H1 (cell line): ENCODE results near the gene REM2. TPM values are rescaled to one million over a fixed set of nuclear protein-coding genes. Genes with fewer than 3 reads are reported as not detected.
A peak's percentile ranks its signal among the peaks of the same experiment; 100 is the strongest.

Experiments used
- CTCF ChIA-PET: fragments of 300-600 bp; sonication (Branson Sonifier 250); formaldehyde crosslinking; loops from one replicate; lab custom pipeline; 2021; ENCODE audit not compliant: partially characterized antibody; lab: Charles Lee
- POLR2A ChIA-PET: fragments of 300-600 bp; sonication (Branson Sonifier 250); formaldehyde crosslinking; loops from one replicate; lab custom pipeline; 2021; ENCODE audit warnings: inconsistent platforms; ENCODE audit not compliant: partially characterized antibody; lab: Charles Lee
- DNase-seq, 2 experiments: peaks; one replicate each; pipeline versions ENCODE4 v3.0.0 to v3.0.0-alpha.2; 2010 to 2022; ENCODE audit warnings: low spot score in 2 of 2, low read depth in 1 of 2, mixed read lengths in 1 of 2
- FAIRE-seq: peaks from 2 replicates; lab custom pipeline; 2011; peaks lifted over from hg19 to GRCh38; lab: Jason Lieb, UNC
- H2AFZ ChIP-seq: 2 replicates; pipeline ENCODE4 v1.8.1; 2012; ENCODE audit warnings: low read length, inconsistent platforms
- H2AK5ac ChIP-seq: 2 replicates; pipeline ENCODE4 v1.6.1; 2013; ENCODE audit warnings: low read depth, low read length
- H2BK120ac ChIP-seq: replicated peaks from 2 replicates; pipeline ENCODE3; 2013; ENCODE audit warnings: low read depth, low read length, inconsistent platforms
- H2BK12ac ChIP-seq: 2 replicates; pipeline ENCODE4 v1.6.1; 2013; ENCODE audit warnings: low read depth, low read length
- H2BK15ac ChIP-seq: 2 replicates; pipeline ENCODE4 v1.6.1; 2013; ENCODE audit warnings: low read length
- H2BK20ac ChIP-seq: 2 replicates; pipeline ENCODE4 v1.6.1; 2013; ENCODE audit warnings: low read length
- H2BK5ac ChIP-seq: 2 replicates; pipeline ENCODE4 v1.6.1; 2013; ENCODE audit warnings: low read depth, low read length
- H3K14ac ChIP-seq: 2 replicates; pipeline ENCODE4 v1.6.1; 2013; ENCODE audit warnings: inconsistent platforms; ENCODE audit not compliant: insufficient read length
- H3K18ac ChIP-seq: 2 replicates; pipeline ENCODE4 v1.6.1; 2013; ENCODE audit warnings: low read length; ENCODE audit errors: extremely low read depth
- H3K23ac ChIP-seq: 2 replicates; pipeline ENCODE4 v1.6.1; 2013; ENCODE audit warnings: inconsistent platforms; ENCODE audit not compliant: insufficient read length
- H3K23me2 ChIP-seq: 2 replicates; pipeline ENCODE4 v1.6.1; 2013; ENCODE audit warnings: low read depth, low read length
- H3K27ac ChIP-seq: 2 replicates; pipeline ENCODE4 v1.6.1; 2011; ENCODE audit warnings: low read depth, low read length, inconsistent platforms
- H3K27me3 ChIP-seq, 4 experiments: replicated peaks in 1 of 4; 1 replicate in 1 of 4; 2 replicates in 3 of 4; pipeline versions ENCODE4 v1.6.1 to v1.8.1; 2011 to 2013; ENCODE audit warnings: low read length in 3 of 4, mild to moderate bottlenecking in 3 of 4, inconsistent platforms in 2 of 4, mixed read lengths in 2 of 4, moderate library complexity in 1 of 4; ENCODE audit not compliant: control insufficient read depth in 3 of 4, insufficient read depth in 3 of 4; ENCODE audit errors: extremely low read depth in 1 of 4
- H3K36me3 ChIP-seq, 4 experiments: 2 replicates each; pipeline versions ENCODE4 v1.6.1 to v1.8.1; 2011 to 2013; ENCODE audit warnings: mild to moderate bottlenecking in 4 of 4, low read length in 3 of 4, moderate library complexity in 2 of 4, control low read depth in 1 of 4, inconsistent platforms in 1 of 4; ENCODE audit not compliant: insufficient read depth in 4 of 4, control insufficient read depth in 2 of 4
- H3K4ac ChIP-seq: replicated peaks from 2 replicates; pipeline ENCODE3; 2013; ENCODE audit warnings: low read length, low read depth, mixed read lengths, inconsistent platforms; ENCODE audit not compliant: insufficient read length
- H3K4me1 ChIP-seq, 4 experiments: replicated peaks in 1 of 4; 1 replicate in 1 of 4; 2 replicates in 3 of 4; pipeline versions ENCODE4 v1.6.1 to v1.8.1; 2011 to 2013; ENCODE audit warnings: low read length in 3 of 4, inconsistent platforms in 2 of 4, mixed read lengths in 1 of 4; ENCODE audit not compliant: insufficient read depth in 4 of 4, control insufficient read depth in 3 of 4
- H3K4me2 ChIP-seq, 2 experiments: 2 replicates each; pipeline versions ENCODE4 v1.6.1 to v1.8.1; 2011 to 2013; ENCODE audit warnings: low read depth in 2 of 2, low read length in 2 of 2, control low read depth in 1 of 2, inconsistent platforms in 1 of 2, mild to moderate bottlenecking in 1 of 2; ENCODE audit not compliant: insufficient read depth in 1 of 2
- H3K4me3 ChIP-seq, 4 experiments: fragments of 200-600, 300-600 bp in 1 of 4; sonication (generic), shearing (Covaris generic), sonication (Bioruptor Twin) in 1 of 4; 2 replicates each; pipeline versions ENCODE4 v1.5.1 to v1.8.1; 2011 to 2016; ENCODE audit warnings: low read length in 4 of 4, low read depth in 3 of 4, control low read depth in 2 of 4, inconsistent platforms in 2 of 4, mild to moderate bottlenecking in 2 of 4, mixed read lengths in 1 of 4, moderate library complexity in 1 of 4; ENCODE audit not compliant: insufficient read depth in 2 of 4; ENCODE audit errors: extremely low read depth in 1 of 4
- H3K56ac ChIP-seq: replicated peaks from 2 replicates; pipeline ENCODE3; 2013; ENCODE audit warnings: low read depth, mild to moderate bottlenecking, mixed read lengths, low read length, inconsistent platforms; ENCODE audit not compliant: insufficient read length
- H3K79me1 ChIP-seq: 2 replicates; pipeline ENCODE4 v1.6.1; 2013; ENCODE audit warnings: low read depth, low read length, control low read depth
- H3K79me2 ChIP-seq, 2 experiments: 2 replicates each; pipeline versions ENCODE4 v1.6.1 to v1.8.1; 2012 to 2013; ENCODE audit warnings: low read length in 2 of 2, mild to moderate bottlenecking in 2 of 2, inconsistent platforms in 1 of 2; ENCODE audit not compliant: insufficient read depth in 2 of 2, control insufficient read depth in 1 of 2
- H3K9ac ChIP-seq, 4 experiments: replicated peaks in 1 of 4; 1 replicate in 1 of 4; 2 replicates in 3 of 4; pipeline versions ENCODE4 v1.6.1 to v1.8.1; 2011 to 2013; ENCODE audit warnings: low read depth in 3 of 4, low read length in 3 of 4, control low read depth in 2 of 4, mild to moderate bottlenecking in 2 of 4, moderate library complexity in 2 of 4, inconsistent platforms in 1 of 4; ENCODE audit errors: extremely low read depth in 1 of 4
- H3K9me3 ChIP-seq, 2 experiments: 2 replicates each; pipeline versions ENCODE4 v1.6.1 to v1.8.1; 2012 to 2013; ENCODE audit warnings: mild to moderate bottlenecking in 2 of 2, moderate library complexity in 2 of 2, control low read depth in 1 of 2, inconsistent platforms in 1 of 2, low read depth in 1 of 2, low read length in 1 of 2, mixed read lengths in 1 of 2; ENCODE audit not compliant: insufficient read depth in 2 of 2
- H4K20me1 ChIP-seq, 2 experiments: replicated peaks in 1 of 2; 2 replicates each; pipeline versions ENCODE3 to v1.8.1; 2011 to 2013; ENCODE audit warnings: inconsistent platforms in 2 of 2, low read length in 2 of 2, mild to moderate bottlenecking in 1 of 2; ENCODE audit not compliant: insufficient read depth in 2 of 2, control insufficient read depth in 1 of 2
- H4K5ac ChIP-seq: 2 replicates; pipeline ENCODE4 v1.6.1; 2013; ENCODE audit warnings: low read length, low read depth, mixed read lengths, inconsistent platforms; ENCODE audit not compliant: insufficient read length
- H4K8ac ChIP-seq: 2 replicates; pipeline ENCODE4 v1.8.0; 2013; ENCODE audit warnings: mild to moderate bottlenecking, moderate library complexity, low read length, inconsistent platforms; ENCODE audit not compliant: insufficient read depth; ENCODE audit errors: extremely low read depth
- H4K91ac ChIP-seq: replicated peaks from 2 replicates; pipeline ENCODE3; 2013; ENCODE audit warnings: low read length, mixed read lengths, inconsistent platforms; ENCODE audit not compliant: insufficient read length
- BACH1 ChIP-seq: IDR thresholded peaks from 2 replicates; pipeline ENCODE4 v1.6.1; 2012; ENCODE audit warnings: low read length, improper control_type of control experiment
- CBX5 ChIP-seq: fragments of 300-800, 300-1000 bp; sonication (generic); IDR thresholded peaks from 2 replicates; pipeline ENCODE4 v1.7.1; 2016; ENCODE audit warnings: antibody characterized with exemption, low read length, low read depth
- CHD1 ChIP-seq: IDR thresholded peaks from 2 replicates; pipeline ENCODE4 v1.6.1; 2012; ENCODE audit warnings: low read depth, low read length, improper control_type of control experiment
- EGR1 ChIP-seq: IDR thresholded peaks from 2 replicates; pipeline ENCODE4 v1.6.1; 2011; ENCODE audit warnings: low read depth, low read length, borderline replicate concordance
- NANOG ChIP-seq: IDR thresholded peaks from 2 replicates; pipeline ENCODE4 v1.6.1; 2011; ENCODE audit warnings: low read length, low read depth, mild to moderate bottlenecking, inconsistent platforms; ENCODE audit not compliant: insufficient read depth, poor library complexity, severe bottlenecking
- RXRA ChIP-seq: IDR thresholded peaks from 2 replicates; pipeline ENCODE4 v1.6.1; 2011; ENCODE audit warnings: low read depth, mild to moderate bottlenecking, low read length, moderate library complexity; ENCODE audit not compliant: insufficient read depth
- WGBS, 2 experiments: shearing (Covaris generic) in 1 of 2; methylation state at CpG; one replicate each; pipeline versions ENCODE4 v1.1.6 to v1.1.7; 2013 to 2015; ENCODE audit warnings: low lambda C conversion rate in 2 of 2, mixed read lengths in 2 of 2, inconsistent platforms in 1 of 2, low coverage in 1 of 2, missing lambda C conversion rate in 1 of 2; ENCODE audit not compliant: insufficient replicate concordance in 2 of 2, insufficient coverage in 1 of 2, insufficient read length in 1 of 2; ENCODE audit errors: extremely low coverage in 1 of 2, missing lambda C conversion rate in 1 of 2; 5-methylcytosine and 5-hydroxymethylcytosine counted together
- polyA plus RNA-seq, 7 experiments: library from polyadenylated mRNA; depleted of rRNA in 3 of 7; stranded (reverse) in 5 of 7; unstranded in 2 of 7; fragments of >200 nt in 5 of 7; fragments of 200-250 nt in 2 of 7; gene quantifications; 1 replicate in 5 of 7; 2 replicates in 1 of 7; 4 replicates in 1 of 7; pipeline versions ENCODE4 v1.2.1 to v1.2.3, GENCODE V29; 2011 to 2013; ENCODE audit warnings: missing spikeins in 2 of 7, mixed read lengths in 2 of 7
- total RNA-seq: library from RNA; stranded (reverse); fragmentation: NEBNext Ultra II Directional; extraction: Animal tissue kit (Norgen Biotek cat#: 25700); gene quantifications from 2 replicates; pipeline ENCODE4 v1.2.1, GENCODE V29; 2021
- TF ChIP-seq, protein P1 (sequence below), 3 experiments: IDR thresholded peaks; 1 replicate in 2 of 3; 2 replicates in 1 of 3; pipeline versions ENCODE4 v1.5.1 to v1.6.1; 2011; ENCODE audit warnings: low read length in 3 of 3, mild to moderate bottlenecking in 3 of 3, inconsistent platforms in 2 of 3, low read depth in 1 of 3, moderate library complexity in 1 of 3; ENCODE audit not compliant: insufficient read depth in 1 of 3; ENCODE audit errors: control extremely low read depth in 1 of 3

Gene REM2
- total and polyA plus RNA-seq, 2 of the 8 experiments (the other 6 are each of a cell fraction or from before 2014, with no cell fraction given) = 1.00 to 1.1 TPM

- no peaks in the 10 kb centered on the region for H3K27me3 ChIP-seq
- peak within 1 kb of the TSS; percentile 77 for H2AFZ ChIP-seq
- peaks cover 5 to 21% of the 10 kb centered on the region in 2 experiments for H3K79me2 ChIP-seq
- peak within 1 kb of the TSS; percentile 82 to 96 (median 89) for H3K9ac ChIP-seq
- peak within 1 kb of the TSS; percentile 88 for H3K18ac ChIP-seq
- WGBS, 2 experiments = 2% methylated on average over 51 of the region's 51 CpGs; no CpG with 5 or more reads in 1 of the 2 experiments
- H3K79me1 ChIP-seq = peaks cover 5% of the 10 kb centered on the region; the same call in 1 of the 2 replicates
- peak; percentile 99 for DNase-seq
- no peak within 1 kb of the TSS for H3K4ac ChIP-seq
- peak within 1 kb of the TSS; percentile 99; the same call in 1 of the 2 replicates for H4K8ac ChIP-seq
- H3K27ac ChIP-seq = peak within 1 kb of the TSS; percentile 95
- H2BK15ac ChIP-seq = no peak within 1 kb of the TSS
- no peaks in the 10 kb centered on the region for H3K9me3 ChIP-seq
- peak within 1 kb of the TSS; percentile 96 for H4K5ac ChIP-seq
- H2BK120ac ChIP-seq = no peak within 1 kb of the TSS
- H4K91ac ChIP-seq = peak within 1 kb of the TSS; percentile 58
- peak within 1 kb of the TSS; percentile 74 for H3K56ac ChIP-seq
- peak within 1 kb of the TSS; percentile 95 for H2BK5ac ChIP-seq
- H3K23ac ChIP-seq = no peak within 1 kb of the TSS
- peaks cover 0 to 3% (median 1%) of the 10 kb centered on the region in 4 experiments; a peak in 3 of 7 replicates for H3K4me1 ChIP-seq
- H3K4me3 ChIP-seq = peak within 1 kb of the TSS; percentile 65 to 94 (median 86)
- peak within 1 kb of the TSS; percentile 88 to 93 for H3K4me2 ChIP-seq
- H4K20me1 ChIP-seq = peaks cover 0 to 2% of the 10 kb centered on the region in 2 experiments
- no peak within 1 kb of the TSS for H2AK5ac ChIP-seq
- H3K36me3 ChIP-seq = peaks cover 14 to 29% (median 22%) of the 10 kb centered on the region in 4 experiments; a peak in 7 of 8 replicates
- no peak within 1 kb of the TSS; the same call in 1 of the 2 replicates for H2BK12ac ChIP-seq
- H3K14ac ChIP-seq = no peak within 1 kb of the TSS
- H3K23me2 ChIP-seq = peaks cover 9% of the 10 kb centered on the region
- FAIRE-seq = peak; percentile 87
- POLR2A ChIA-PET = interaction anchor here (0.6 to 4.6 kb wide), 30 partner anchors 10 to 608 kb away, joined by 3 to 67 read pairs (median 5); partner anchors contain the start of genes ACIN1, AJUBA, C14orf119 and HAUS4
- CTCF ChIA-PET = interaction anchor here (0.6 to 3.2 kb wide), 30 partner anchors 9 to 371 kb away, joined by 3 to 22 read pairs (median 4); partner anchors contain the start of genes AJUBA, HAUS4, LRP10 and PSMB11
- H2BK20ac ChIP-seq = no peak within 1 kb of the TSS
- TF ChIP-seq RXRA (no peak), EGR1 (no peak), NANOG (no peak), CHD1 (no peak), CBX5 (no peak), BACH1 (no peak)
- TF ChIP-seq, protein P1, sequence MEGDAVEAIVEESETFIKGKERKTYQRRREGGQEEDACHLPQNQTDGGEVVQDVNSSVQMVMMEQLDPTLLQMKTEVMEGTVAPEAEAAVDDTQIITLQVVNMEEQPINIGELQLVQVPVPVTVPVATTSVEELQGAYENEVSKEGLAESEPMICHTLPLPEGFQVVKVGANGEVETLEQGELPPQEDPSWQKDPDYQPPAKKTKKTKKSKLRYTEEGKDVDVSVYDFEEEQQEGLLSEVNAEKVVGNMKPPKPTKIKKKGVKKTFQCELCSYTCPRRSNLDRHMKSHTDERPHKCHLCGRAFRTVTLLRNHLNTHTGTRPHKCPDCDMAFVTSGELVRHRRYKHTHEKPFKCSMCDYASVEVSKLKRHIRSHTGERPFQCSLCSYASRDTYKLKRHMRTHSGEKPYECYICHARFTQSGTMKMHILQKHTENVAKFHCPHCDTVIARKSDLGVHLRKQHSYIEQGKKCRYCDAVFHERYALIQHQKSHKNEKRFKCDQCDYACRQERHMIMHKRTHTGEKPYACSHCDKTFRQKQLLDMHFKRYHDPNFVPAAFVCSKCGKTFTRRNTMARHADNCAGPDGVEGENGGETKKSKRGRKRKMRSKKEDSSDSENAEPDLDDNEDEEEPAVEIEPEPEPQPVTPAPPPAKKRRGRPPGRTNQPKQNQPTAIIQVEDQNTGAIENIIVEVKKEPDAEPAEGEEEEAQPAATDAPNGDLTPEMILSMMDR (IDR thresholded peaks at IDR 0.05; ENCODE audit: control extremely low read depth in 1 of 3, insufficient read depth in 1 of 3, low read depth in 1 of 3, low read length in 3 of 3) = no peak
These were observed 46.3 kb downstream of the REM2 start, which contains the start of gene PRMT5 for GRCh38 chr14:22929104-22929960. Gene PRMT5 (minus strand): TSS chr14:22929376. CDS start chr14:22929361, 15 bp downstream.
